Measurements from ENCODE around the gene MYBPHL.
"Not testable (repeated sequence)": the region's sequence is repeated elsewhere in the genome, so short reads cannot be mapped to it uniquely, and the experiment has no call there.

MYBPHL gene

DNA sequence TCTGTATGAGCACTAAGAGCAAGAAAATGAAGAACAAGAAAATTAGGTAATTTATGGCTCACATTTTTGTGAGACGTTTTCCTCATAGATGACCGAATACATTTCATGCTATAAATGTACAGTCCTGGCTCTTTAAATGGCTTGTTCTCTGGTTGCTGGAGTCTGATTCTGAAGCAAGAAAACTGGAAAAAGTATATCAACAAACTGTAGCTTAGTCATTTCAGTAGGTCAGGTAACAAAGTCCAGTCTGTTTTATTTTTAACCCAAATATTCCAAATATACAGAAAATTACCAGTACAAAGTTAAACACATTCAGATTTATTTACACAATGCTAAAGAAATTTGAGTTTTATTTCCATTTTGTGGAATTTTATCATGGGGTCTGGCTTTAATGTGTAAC lies 2.5 kb upstream of the MYBPHL start:
- no peak for DNase-seq (ENCODE audit: low read depth)
- TF ChIP-seq, protein P1, sequence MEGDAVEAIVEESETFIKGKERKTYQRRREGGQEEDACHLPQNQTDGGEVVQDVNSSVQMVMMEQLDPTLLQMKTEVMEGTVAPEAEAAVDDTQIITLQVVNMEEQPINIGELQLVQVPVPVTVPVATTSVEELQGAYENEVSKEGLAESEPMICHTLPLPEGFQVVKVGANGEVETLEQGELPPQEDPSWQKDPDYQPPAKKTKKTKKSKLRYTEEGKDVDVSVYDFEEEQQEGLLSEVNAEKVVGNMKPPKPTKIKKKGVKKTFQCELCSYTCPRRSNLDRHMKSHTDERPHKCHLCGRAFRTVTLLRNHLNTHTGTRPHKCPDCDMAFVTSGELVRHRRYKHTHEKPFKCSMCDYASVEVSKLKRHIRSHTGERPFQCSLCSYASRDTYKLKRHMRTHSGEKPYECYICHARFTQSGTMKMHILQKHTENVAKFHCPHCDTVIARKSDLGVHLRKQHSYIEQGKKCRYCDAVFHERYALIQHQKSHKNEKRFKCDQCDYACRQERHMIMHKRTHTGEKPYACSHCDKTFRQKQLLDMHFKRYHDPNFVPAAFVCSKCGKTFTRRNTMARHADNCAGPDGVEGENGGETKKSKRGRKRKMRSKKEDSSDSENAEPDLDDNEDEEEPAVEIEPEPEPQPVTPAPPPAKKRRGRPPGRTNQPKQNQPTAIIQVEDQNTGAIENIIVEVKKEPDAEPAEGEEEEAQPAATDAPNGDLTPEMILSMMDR (IDR thresholded peaks at IDR 0.05; ENCODE audit: insufficient read depth, low read depth, low read length, missing control alignments) = no peak

DNA sequence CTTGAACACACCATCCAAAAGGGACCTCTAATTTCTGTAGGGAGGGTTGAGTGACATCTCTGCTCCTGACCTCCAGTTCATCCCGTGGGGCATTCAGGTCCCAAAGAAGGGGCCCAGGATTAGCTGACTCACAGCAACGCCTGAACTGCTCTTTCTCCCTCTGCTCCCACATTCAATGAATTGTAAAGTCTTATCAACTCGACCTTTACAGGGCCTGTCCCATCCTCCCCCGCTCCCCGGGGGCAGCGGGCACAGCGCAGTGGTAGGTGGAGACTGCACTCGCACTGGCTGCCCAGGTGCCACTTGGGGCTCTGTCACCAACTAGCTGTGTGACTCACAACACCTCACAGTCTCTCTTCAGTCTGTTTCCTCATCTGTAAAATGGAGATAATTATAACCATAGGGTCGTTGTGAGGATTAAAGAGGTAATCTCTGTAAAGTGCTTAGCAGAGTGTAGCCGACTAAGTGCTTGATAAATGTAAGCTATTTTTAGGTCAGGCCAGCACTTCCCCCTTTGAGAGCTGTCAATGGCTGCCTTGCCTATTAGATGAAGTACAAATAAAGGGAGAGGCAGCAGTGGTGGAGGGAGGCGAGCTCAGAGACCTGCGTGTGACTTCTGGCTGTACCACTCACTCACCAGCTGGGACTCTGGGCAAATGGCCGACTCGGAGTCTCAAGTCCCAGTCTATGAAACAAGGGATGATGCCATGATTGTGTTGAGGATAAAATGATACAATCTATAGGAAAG lies 637 bp upstream of the MYBPHL start:
- no peak overlapping the region for H3K4me3 ChIP-seq (ENCODE audit: low read length)
- TF ChIP-seq, protein P1 (IDR thresholded peaks at IDR 0.05; ENCODE audit: insufficient read depth, low read depth, low read length, missing control alignments) = no peak
- no peak for DNase-seq (ENCODE audit: low read depth)

More for the DNA sequence above, 2.5 kb upstream of the MYBPHL start:
- no peak overlapping the region for H3K4me3 ChIP-seq (ENCODE audit: low read length)

GRCh38 chr1:109305991-109306390 lies 820 bp downstream of the MYBPHL start:
- not testable (repeated sequence) for H3K4me3 ChIP-seq (ENCODE audit: low read length); DNase-seq (ENCODE audit: low read depth)

DNA sequence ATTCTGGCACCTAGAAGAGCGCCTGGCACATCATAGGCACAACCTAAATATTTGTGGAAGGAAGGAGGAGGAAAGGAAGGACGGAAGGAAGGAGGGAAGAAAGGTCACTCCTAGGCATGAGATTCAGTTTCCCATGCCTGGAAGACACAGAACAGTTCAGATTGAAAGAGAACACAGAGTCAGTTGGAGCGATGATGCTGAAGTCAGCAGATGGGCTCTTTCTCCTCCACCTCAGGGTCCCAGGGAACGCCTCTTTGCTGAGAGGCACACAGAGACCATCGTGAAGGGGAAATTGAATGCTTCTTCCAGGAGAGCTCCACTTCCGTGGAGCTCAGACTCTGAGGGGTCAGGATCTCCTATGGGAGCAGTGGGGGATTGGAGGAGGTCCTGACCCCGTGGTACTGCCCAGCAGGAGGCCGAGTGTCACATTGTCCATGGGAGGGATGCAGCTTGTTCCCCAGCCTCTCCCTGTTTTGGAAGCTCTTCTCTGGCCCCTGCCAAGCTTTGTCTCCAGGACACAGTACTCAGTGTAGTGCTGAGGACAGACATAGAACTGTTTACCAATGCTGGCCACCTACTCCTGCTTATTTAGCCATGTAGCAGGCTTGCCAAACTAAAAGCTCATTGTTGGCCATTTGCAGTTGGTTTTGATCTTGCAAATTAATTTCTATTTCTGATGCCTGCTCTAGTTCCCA lies 2.4 kb downstream of the MYBPHL start:
- H3K4me3 ChIP-seq (ENCODE audit: low read length) = no peak overlapping the region
- DNase-seq (ENCODE audit: low read depth) = no peak
- TF ChIP-seq, protein P1 (IDR thresholded peaks at IDR 0.05; ENCODE audit: insufficient read depth, low read depth, low read length, missing control alignments) = no peak

DNA sequence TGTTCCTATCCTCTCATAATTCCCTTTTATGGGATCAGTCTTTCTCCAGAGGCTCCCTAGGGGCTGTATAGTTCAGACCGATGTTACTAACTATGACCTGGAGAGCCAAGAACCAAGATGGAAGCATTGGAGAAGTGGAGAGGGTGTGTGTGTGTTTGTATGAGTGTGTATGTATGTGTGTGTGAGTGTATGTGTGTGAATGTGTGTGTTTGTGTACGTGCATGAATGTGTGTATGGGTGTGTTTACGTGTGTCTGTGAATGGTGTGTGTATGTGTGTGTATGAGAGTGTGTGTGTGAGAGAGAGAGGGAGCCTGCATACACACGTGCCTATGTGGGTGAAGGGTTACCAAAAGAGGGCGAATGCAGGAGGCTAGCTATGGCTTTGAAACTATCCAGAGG lies 4.9 kb downstream of the MYBPHL start:
- TF ChIP-seq, protein P1 (IDR thresholded peaks at IDR 0.05; ENCODE audit: insufficient read depth, low read depth, low read length, missing control alignments) = no peak
- H3K4me3 ChIP-seq (ENCODE audit: low read length) = no peak overlapping the region
- DNase-seq (ENCODE audit: low read depth) = no peak

DNA sequence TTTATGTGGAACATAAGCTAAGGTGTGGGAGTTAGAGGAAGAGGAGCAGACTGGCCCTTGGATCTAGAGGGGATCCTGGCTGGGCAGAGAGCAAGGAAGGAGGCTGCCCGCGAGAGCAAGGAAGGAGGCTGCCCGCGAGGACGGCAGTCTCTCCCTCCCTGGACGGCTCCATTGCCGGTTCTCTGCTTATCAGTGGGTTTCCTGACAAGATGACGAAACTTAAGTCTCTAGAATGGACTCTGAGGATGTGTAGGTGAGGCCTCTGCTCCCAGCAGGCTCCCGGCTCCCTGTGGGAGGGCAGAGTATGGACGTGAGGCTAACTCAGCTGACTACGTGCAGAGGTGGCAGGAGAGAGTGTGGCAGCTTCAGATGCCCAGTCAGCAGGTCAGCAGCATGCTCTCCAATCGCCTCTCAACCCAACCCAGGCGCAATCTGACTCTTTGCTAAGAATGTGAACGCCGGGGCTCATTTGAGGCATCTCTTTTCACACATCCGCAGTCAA lies 6.1 kb downstream of the MYBPHL start:
- no peak for DNase-seq (ENCODE audit: low read depth)
- TF ChIP-seq, protein P1 (IDR thresholded peaks at IDR 0.05; ENCODE audit: insufficient read depth, low read depth, low read length, missing control alignments) = no peak

DNA sequence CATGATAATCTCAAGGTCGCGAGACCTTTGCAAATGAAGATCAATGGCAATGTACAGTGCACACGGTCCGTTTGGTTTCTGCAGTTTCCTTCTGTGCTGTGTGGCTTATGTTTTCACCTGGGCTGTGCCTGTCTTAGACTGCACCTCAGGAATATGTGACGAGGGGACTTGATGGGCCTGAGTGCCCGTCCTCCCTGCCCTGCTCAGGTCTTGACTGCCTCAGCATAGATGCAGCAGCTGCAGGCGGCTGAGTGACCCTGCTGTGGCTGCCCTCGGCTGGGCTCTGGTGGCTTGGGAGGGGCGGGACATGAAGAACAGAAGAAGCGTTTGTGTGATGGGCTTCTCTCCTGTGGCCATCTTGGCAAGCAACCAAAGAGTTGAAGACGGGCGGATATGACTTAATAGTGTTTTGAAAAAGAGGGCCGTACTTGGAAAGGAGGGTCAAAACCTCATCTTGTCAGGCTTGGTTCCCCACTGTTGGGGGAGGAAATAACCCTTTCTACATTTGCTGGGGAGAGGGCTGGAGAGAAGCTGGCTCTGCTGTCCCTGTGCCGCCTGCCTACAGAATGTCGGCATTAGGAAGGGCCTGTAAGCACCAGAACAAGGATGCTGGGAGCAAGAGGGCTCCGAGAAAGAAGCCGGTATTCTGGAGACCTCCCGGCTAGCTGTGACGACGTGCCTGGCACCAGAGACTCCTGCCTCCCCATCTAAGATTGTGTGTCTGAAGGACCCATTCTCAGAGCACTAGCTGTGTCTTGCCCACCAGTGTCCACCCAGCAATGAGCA lies 7.1 kb downstream of the MYBPHL start:
- no peak for DNase-seq (ENCODE audit: low read depth)
- TF ChIP-seq, protein P1 (IDR thresholded peaks at IDR 0.05; ENCODE audit: insufficient read depth, low read depth, low read length, missing control alignments) = no peak
- H3K4me3 ChIP-seq (ENCODE audit: low read length) = no peak overlapping the region

More for the DNA sequence above, 6.1 kb downstream of the MYBPHL start:
- H3K4me3 ChIP-seq (ENCODE audit: low read length) = no peak overlapping the region
